GM21576 (cell line): ENCODE measurements around the gene SCN4A.

ENCODE experiments used
- ATAC-seq: cut with Tn5 transposase; IDR thresholded peaks from one replicate; pipeline ENCODE4 v1.9.1; 2021; ENCODE audit warnings: mild to moderate bottlenecking, moderate library complexity; ENCODE audit not compliant: unreplicated experiment

Gene SCN4A

GRCh38 chr17:64002658-64003525, 30.2 kb upstream of the SCN4A start:
- no peak for ATAC-seq

DNA sequence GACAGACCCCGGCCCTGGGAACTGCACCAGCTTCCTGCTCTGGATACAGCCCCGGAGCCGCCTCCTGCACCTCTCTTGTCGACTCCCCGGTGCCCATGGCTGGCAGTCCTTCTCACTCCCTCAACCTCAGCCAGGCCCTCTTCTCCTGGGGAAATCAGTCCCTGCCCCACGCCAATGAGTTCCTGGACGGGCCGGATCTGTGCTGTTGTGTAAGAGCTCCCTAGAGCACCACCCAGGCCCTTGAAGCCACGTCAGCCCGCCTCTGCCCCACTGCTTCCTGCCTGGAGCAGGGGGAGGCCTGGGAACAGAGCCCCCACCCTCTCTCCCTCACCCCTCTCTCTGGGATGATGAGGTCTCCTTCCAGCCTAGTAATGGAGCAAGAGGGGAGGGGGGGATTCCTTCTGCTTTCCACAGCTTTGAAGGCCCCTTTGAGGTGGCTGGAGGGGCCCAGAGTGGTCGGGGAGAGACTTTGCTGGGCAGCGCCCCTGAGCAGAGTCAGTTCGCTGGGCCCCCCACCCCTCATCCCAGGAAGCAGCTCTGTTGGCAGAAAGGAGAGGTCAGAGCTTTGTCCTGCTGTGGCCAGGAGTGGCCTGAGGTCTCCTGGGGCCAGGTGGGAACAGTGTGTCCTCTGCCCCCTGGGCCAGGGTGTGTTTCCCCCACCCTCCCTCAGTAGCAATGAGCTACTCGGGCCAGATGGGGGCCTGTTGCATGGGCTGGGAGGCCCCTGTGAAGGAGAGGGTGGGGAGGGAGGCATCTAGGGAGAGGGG, 29.2 kb upstream of the SCN4A start:
- no peak for ATAC-seq

GRCh38 chr17:64001091-64001579, 28.4 kb upstream of the SCN4A start:
- no peak for ATAC-seq

DNA sequence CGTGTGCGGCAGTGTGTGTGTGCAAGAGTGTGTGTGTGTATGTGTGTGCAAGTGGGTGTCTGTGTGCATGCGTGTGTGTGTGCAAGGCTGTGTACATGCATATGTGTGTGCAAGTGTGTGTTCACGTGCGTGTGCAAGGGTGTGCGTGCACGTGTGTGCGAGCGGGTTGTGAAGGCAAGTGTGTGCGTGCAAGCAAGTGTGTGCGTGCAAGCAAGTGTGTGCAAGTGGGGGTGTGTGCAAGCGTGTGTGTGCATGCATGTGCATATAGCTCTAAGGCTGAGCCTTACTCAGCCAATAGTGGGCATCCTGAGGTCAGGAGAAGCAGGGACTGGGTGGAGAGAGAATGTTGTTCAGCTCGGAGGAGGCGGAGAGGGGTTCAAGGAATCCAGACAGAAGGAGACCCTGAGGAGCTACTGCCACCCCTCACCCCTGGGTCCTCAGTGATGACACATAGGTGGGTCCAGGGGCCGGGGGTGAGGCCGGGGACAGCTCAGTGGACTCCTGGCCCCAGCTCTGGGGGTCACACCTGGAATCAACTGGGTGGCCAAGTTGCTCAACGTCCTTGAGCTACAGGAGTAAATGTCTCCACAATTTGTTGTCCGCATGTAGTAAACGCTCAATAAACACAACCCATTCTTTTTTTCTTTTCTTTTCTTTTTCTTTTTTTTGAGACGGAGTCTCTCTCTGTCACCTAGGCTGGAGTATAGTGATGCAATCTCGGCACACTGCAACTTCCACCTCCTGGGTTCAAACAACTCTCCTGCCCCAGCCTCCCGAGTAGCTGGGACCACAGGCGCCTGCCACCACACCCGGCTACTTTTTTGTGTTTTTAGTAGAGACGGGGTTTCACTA, 27.2 kb upstream of the SCN4A start:
- no peak for ATAC-seq

DNA sequence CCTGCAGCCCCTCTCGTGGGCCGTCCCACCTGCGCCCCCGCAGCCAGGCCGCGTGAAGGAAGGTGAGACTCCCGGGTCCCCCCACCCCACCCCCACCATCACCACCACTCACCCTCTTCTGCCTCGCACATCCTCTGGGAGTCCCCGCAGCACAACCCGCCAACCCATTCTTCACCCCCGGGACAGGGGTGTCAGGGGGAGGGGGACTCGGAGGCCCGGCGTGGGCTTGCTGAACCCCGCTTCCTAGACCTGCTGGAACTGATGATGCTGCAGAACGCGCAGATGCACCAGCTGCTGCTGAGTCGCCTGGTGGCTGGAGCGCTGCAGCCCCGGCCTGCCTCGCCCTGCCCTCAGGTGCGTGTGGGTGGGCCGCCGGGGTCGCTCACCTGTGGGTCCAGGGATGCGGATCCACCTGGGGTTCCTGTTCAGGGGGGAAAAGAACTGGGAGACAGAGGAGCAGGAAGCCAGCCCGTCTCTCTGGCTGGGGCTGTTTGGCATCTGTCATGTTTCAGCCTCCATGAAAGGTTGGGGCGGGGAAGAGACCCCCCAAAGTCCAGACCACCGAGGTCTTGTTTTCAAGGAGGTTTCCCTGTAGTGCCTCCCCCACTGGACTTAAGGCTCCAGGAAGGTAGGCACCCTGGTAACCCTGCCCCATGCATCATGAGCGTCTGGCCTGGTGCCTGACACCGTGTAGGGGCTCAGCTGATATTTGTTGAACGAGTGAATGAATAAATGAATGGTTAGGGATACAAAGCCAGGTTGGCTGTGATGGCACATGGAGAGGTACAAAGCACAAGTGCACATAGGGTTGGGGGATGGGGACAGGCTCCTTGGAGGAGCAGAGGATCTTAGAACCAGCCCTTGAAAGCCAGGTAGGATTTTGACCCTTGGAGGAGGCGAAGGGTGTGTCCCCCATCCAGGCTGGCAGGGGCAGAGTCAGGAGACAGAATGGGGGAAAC, 26.3 kb upstream of the SCN4A start:
- no peak for ATAC-seq

GRCh38 chr17:63998050-63998720, 25.5 kb upstream of the SCN4A start, which contains the start of gene PRR29:
Gene PRR29 (plus strand): TSS chr17:63998351. CDS start chr17:63998365, 14 bp downstream.
- no peak for ATAC-seq

DNA sequence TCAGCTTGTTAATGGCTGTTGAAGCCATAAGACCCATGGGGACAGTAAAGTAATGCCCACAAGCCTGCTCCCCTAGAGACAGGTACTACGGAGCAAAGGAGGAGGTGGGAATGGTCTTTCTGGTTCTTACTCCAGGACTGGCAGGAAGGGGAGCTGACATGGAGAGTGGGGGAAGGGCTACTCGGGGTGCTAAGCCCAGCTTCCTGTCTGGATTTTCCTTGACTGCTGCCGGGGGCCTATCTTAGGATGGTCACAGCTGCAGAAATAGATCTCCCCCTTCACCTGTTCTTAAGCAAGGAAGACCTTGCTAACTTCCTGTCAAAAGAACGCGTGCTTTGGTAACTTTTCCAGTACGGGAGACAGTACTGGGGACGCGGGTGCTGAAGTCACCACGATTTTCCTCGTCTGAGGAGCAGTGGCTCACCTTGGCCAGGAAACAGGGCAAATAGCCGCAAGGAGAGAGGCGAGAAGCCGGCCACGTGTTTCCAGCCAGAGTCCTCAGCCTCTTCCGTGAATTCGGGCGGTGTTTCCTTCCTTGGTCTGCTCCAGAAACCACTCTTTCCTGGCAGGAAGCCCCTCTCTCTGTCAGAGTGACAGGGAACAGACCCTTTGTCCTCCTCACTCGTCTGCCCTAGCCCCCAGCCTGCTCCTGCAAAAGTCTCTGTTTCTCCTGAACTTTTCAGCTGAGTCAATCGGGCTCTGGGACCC, 24.8 kb upstream of the SCN4A start:
- no peak for ATAC-seq

- ATAC-seq, result no peak
These were observed 23.9 kb upstream of the SCN4A start for GRCh38 chr17:63996430-63997182.

DNA sequence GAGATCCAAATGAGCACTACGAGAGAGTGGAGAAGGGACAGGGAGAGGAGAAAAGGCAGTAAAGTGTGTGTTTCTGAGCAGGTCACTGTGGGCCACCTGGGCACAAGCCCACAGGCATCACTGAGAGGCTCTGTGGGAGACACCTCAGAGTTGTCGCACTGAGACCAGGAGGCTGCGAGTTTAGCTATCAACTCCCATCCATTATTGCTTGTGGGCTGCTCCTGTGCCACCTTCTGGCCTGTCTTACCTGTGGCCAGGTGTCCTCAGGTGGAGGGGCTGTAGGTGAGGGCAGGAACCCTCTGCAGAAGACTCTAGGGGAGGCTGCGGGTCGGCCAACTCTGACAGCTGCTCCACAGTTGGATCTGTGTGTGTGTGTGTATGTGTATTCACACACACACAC, 22.9 kb upstream of the SCN4A start:
- ATAC-seq, result no peak

GRCh38 chr17:63993368-63993985, 20.8 kb upstream of the SCN4A start:
- no peak for ATAC-seq

GRCh38 chr17:63991611-63992010, 18.9 kb upstream of the SCN4A start:
- no peak for ATAC-seq

DNA sequence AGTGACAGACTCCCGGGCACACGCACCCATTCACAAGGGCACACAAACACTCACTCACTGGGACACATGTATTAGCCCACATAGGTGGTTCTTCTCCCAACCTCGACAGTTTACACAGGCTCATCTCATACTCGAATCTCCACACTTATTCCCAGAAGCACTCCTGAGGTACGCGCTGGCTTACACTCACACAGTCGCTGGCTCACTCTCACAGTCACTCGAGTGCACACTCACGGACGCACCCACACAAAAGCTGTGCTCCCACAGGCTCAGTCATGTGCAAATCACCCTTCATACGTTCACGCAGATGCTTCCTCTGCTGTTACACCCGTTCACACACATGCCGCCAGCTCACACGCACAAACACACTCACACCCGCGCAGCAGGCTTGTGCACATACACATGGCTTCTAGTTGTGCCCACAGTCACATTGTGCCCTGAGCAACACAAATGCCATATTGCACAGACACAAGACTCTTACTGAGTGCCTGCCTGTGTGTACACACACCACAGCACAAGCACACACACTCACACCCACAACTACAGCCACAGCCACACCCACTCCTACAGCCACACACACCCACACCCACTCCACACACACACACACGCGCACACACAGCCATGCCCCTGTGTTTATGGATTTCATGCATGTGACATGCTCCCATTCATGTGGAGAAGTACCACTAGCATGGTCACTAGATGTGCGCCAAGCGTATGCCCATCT, 17.1 kb upstream of the SCN4A start:
- no peak for ATAC-seq

- no peak for ATAC-seq
These were observed 16.3 kb upstream of the SCN4A start for GRCh38 chr17:63988741-63989621.

DNA sequence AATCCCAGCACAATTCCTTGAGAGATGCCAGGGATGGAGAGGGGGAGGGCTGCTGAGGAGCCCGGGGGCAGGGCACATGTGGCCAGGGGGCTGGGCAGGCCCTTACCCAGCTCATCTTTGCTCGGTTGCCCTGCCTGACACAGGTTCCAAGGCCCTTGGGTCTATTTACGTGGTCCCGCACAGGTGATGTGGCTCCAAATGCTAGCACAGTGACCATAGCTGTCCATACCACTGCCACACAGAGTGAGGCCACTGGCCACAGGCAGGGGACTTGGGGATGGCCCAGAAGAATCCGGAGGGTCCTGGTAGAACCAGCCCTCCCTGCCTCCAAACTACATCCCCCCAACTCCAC, 15.4 kb upstream of the SCN4A start:
- no peak for ATAC-seq

DNA sequence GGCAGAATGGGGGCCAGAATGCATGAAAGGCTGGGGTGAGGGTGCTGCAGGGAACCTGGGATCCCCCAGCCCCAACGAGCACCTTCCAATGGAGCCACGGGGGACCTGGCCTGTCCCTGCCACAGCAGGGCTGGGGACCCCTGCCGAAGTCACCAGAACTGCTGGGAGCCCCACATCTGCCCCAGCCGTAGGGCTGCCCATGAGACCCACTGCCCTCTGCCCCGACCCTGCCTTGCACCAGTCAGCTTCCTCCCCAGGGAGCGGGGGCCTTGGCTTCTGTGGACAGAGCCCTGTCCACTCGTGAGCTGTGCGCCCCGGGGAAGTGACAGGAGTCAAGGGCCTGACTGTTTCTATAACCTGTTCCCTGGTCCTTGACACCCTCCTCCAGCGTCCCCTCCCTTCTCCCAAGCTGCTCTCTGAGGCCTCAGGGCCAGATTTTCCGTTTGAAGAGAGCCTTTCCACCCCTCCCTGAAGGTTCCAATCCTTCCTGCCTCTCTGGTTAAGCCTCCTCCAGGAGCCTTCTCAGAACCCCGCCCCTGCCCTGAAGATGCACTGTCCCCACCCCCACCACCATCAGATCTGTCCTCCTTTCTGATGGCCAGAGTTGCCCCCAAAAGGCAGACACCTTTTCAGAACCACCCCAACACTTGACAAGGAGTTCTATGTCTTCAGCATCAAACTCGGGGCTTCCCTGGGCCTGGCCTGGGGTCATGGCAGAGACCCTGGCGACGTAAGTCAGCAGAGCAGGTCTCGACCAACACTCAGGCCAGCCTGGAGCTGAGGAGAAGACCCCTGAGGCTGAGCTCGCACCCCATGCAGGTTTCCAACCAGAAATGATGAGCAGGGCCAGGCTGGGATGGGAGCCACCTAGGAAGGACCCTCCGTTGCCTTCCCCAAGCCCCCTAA, 14.8 kb upstream of the SCN4A start:
- no peak for ATAC-seq
